Aorta (tissue), 5 donors: ENCODE measurements around the gene ANAPC16. TPM values are rescaled to one million over a fixed set of nuclear protein-coding genes. Genes with fewer than 3 reads are reported as not detected.
A peak's percentile ranks its signal among the peaks of the same experiment; 100 is the strongest.

Source experiments
- ATAC-seq: fragments of 200-7000 bp; cut with Tn5 transposase; one replicate; pipeline ENCODE4 v1.9.1; 2022; ENCODE audit warnings: moderate library complexity; ENCODE audit not compliant: low FRiP score
- DNase-seq, 2 donors: peaks; one replicate each; pipeline ENCODE4 v3.0.0-alpha.2; 2020
- H3K27ac ChIP-seq, 2 donors: one replicate each; pipeline ENCODE4 v1.5.1; 2013; ENCODE audit warnings: low read length in 2 of 2, mild to moderate bottlenecking in 2 of 2, moderate library complexity in 2 of 2, control low read depth in 1 of 2, inconsistent platforms in 1 of 2, low read depth in 1 of 2
- H3K27me3 ChIP-seq, 2 donors: one replicate each; pipeline ENCODE4 v1.6.1; 2013; ENCODE audit warnings: control low read depth in 1 of 2, low read length in 1 of 2, mild to moderate bottlenecking in 1 of 2, moderate library complexity in 1 of 2; ENCODE audit not compliant: insufficient read depth in 2 of 2, control insufficient read depth in 1 of 2
- H3K36me3 ChIP-seq, 2 donors: one replicate each; pipeline ENCODE4 v1.6.1; 2013; ENCODE audit warnings: control low read depth in 1 of 2, low read length in 1 of 2, mild to moderate bottlenecking in 1 of 2; ENCODE audit not compliant: insufficient read depth in 2 of 2, control insufficient read depth in 1 of 2
- H3K4me1 ChIP-seq, 2 donors: one replicate each; pipeline ENCODE4 v1.6.1; 2013; ENCODE audit warnings: low read length in 2 of 2, control low read depth in 1 of 2, mild to moderate bottlenecking in 1 of 2, moderate library complexity in 1 of 2; ENCODE audit not compliant: insufficient read depth in 2 of 2, control insufficient read depth in 1 of 2
- H3K4me3 ChIP-seq, 2 donors: one replicate each; pipeline ENCODE4 v1.5.1; 2013; ENCODE audit warnings: low read length in 2 of 2, control low read depth in 1 of 2, mild to moderate bottlenecking in 1 of 2
- H3K9me3 ChIP-seq: one replicate; pipeline ENCODE4 v1.6.1; 2013; ENCODE audit warnings: mild to moderate bottlenecking, low read length; ENCODE audit not compliant: control insufficient read depth
- WGBS, 2 donors: extraction: QIAGEN DNeasy Blood & Tissue Kit; methylation state at CpG; one replicate each; pipeline ENCODE4 v1.1.7; 2013; 5-methylcytosine and 5-hydroxymethylcytosine counted together
- intact Hi-C, 2 donors: fragments of 100-400 bp; cut with DNase I; formaldehyde crosslinking; loops; one replicate each; pipeline versions ENCODE4 v1.14.2 to v1.15.0; 2022
- long read RNA-seq, 2 donors: library from polyadenylated mRNA; unstranded; transcript quantifications; one replicate each; pipeline ENCODE4 v2.0.0, GENCODE V29; 2020 to 2021
- polyA plus RNA-seq, 2 donors: library from polyadenylated mRNA; stranded (reverse); fragments of 200-250 nt; gene quantifications; one replicate each; pipeline ENCODE4 v1.2.3, GENCODE V29; 2013
- total RNA-seq, 2 donors: library from RNA; stranded (reverse); fragmentation: NEBNext Ultra II Directional; extraction: Animal tissue kit (Norgen Biotek cat#: 25700); gene quantifications; one replicate each; pipeline ENCODE4 v1.2.1, GENCODE V29; 2021
- donor health status: healthy with polysubstance abuse.
- donor health status: Bipolar disorder and iron deficiency.
- donor health status: DM: no; HTN: no; CAD: no.
- donor health status: DM: no; HTN: no; CAD: no.
- donor health status: DM: yes; HTN: yes; CAD: no.

ANAPC16 gene
- total RNA-seq: 10 to 100 TPM; 70.7 to 75.7 TPM
- 100 to 1,000 TPM; 165 to 281 TPM for polyA plus RNA-seq
- long read RNA-seq, donor 1, transcript ANAPC16-205 (5 exons, 3,567 nt): minor isoform, 14 of 155 reads
- long read RNA-seq, donor 1, transcript ANAPC16-201 (4 exons, 3,195 nt): major isoform, 77 of 155 reads
- long read RNA-seq, donor 1, partial matches to known transcripts: 3 of 155 reads
- long read RNA-seq, donor 1, other reads (novel, unspliced or antisense): 56 of 155 reads
- long read RNA-seq, donor 2, transcript ANAPC16-205 (5 exons, 3,567 nt): minor isoform, 10 of 64 reads
- long read RNA-seq, donor 2, transcript ANAPC16-201 (4 exons, 3,195 nt): major isoform, 18 of 64 reads
- long read RNA-seq, donor 2, partial matches to known transcripts: 8 of 64 reads
- long read RNA-seq, donor 2, other reads (novel, unspliced or antisense): 28 of 64 reads

DNA sequence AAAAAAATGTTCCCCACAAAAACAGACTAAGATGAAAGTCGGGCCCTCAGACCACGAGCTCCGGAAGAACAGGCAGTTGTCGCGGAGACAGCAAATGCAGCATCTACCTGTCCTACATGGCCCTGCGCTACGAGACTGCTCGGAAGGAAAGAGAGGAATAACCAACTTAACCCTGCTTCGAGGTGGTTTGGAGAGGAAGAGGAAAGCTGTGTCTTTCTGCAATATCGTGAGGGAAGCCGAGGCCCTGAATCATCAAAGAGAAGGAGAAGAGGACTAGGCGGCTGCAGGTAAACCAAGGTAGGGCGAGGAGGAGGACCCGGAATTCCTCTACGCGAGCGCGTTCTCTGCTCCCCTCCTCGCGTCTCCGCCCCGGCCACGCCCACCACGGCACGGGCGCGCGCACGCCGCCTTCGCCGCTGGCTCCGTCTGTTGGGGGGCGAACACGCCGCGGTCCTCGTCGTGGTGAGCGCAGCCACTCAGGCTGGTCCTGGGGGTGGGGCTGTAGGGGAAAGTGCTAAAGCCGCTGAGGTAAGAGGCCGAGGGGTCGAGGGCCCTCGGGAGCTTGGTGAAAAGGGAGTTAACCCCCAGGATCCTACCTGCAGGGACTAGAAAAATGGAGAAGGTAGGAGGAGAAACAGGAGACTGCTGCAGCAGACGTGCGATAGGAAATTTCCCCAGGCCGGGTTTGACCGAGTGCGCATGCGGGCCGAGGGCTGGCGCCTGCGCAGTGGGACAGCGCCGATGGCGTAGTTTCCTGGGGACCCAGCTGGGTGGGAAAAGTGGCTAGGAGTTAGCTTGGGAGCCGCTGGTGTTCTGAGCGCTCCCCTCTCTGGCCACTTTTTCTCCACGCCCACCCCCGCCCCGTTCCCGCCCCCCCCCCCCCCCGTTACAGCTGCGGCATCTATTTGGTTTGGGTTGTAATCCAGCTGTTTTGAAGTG, at the start of gene ANAPC16, which contains the start of gene ASCC1:
ANAPC16 (plus strand) TSS at position 402 of the 939 bp plus-strand sequence. CDS start 7,903 bp downstream, outside the sequence.
ASCC1 (minus strand) TSS at position 666 of the 939 bp plus-strand sequence. CDS start 2,978 bp downstream, outside the sequence.
- intact Hi-C loops: loop anchor here (5.0 kb wide), 2 partner anchors 56 to 121 kb away; partner anchors contain the start of gene DDIT4 (in 1 of the 2)
- ATAC-seq: peak; percentile 99
- 0% methylated on average over 56 to 64 of the region's 64 CpGs for WGBS, 2 donors

DNA sequence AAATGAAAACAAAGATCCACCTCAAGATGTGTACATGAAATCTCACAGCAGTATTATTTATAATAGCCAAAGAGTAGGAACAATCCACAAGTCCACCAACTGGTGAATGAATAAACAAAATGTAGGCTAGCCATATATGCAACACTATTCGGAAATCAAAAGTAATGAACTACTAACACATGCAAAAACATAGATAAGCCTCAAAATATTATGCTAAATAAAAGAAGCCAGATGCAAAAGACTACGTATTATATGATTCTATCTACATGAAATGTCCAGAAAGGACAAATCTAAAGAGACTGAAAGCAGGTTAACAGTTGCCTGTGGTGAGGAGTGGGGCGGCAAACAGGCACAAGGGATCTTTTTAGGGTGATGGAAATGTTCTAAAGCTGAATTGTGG, 48.7 kb upstream of the ANAPC16 start:
- WGBS, 2 donors: 95% methylated on average over 3 of the region's 3 CpGs
- ATAC-seq: no peak
- DNase-seq: no peak

More for the DNA sequence above, at the start of gene ANAPC16, which contains the start of gene ASCC1:
- H3K4me3 ChIP-seq: peak within 1 kb of the TSS; percentile 86 to 98
- peaks cover 0 to 3% of the 10 kb centered on the region in 2 donors for H3K4me1 ChIP-seq
- peak within 1 kb of the TSS; percentile 88 to 98 for H3K27ac ChIP-seq
- DNase-seq: peak; percentile 95 to 97
- peaks cover 0 to 2% of the 10 kb centered on the region in 2 donors for H3K36me3 ChIP-seq
- no peaks in the 10 kb centered on the region for H3K27me3 ChIP-seq
- H3K9me3 ChIP-seq: no peaks in the 10 kb centered on the region

DNA sequence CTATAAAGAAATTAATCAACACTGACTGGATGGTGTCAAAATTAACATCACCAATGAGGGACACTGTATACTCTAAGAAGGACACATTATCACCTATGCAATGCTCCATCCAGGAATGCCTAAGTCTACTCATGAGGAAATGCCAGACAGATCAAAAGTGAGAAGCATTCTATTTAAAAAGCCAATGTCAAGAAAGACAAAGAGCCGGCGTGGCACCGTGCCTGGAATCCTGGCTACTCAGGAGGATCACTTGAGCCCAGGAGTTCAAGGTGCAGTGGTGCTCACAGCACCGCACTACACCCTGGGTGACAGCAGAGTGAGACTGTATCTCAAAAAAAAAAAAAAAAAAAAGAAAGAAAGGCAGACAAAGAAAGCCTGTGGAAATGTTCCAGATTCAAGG, 45.5 kb upstream of the ANAPC16 start:
- no peaks in the 10 kb centered on the region for H3K9me3 ChIP-seq
- no peak overlapping the region for H3K4me3 ChIP-seq
- peaks cover 0 to 2% of the 10 kb centered on the region in 2 donors for H3K36me3 ChIP-seq
- no peak overlapping the region for H3K27ac ChIP-seq
- no peaks in the 10 kb centered on the region for H3K4me1 ChIP-seq
- ATAC-seq: no peak
- no peak for DNase-seq
- WGBS, 2 donors: 90 to 91% methylated on average over 4 of the region's 4 CpGs
- intact Hi-C loops: no loop called here
- H3K27me3 ChIP-seq: no peaks in the 10 kb centered on the region

More for the DNA sequence above, 48.7 kb upstream of the ANAPC16 start:
- Histone ChIP-seq H3K4me3 (no peak overlapping the region), H3K27ac (no peak overlapping the region), H3K27me3 (no peaks in the 10 kb centered on the region), H3K4me1 (no peaks in the 10 kb centered on the region), H3K36me3 (peaks cover 0 to 2% of the 10 kb centered on the region in 2 donors), H3K9me3 (no peaks in the 10 kb centered on the region)
- intact Hi-C loops: no loop called here

DNA sequence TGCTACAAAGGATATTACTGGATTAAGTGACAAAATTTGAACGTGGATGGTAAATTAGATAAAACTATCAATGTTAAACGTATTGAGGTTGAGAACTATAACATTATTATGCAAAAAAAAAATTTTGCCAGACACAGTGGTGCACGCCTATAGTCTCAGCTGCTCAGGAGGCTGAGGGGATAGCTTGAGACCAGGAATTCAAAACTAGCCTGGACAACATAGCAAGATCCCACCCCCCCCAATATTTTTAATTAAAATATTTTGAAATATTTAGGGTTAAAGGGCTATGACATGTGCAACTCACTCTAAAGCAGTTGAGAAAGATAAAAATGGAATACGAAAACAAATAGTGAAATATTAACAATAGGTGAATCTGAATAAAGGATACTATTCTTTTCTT, 45.1 kb upstream of the ANAPC16 start:
- H3K27ac ChIP-seq: no peak overlapping the region
- H3K4me3 ChIP-seq: no peak overlapping the region
- H3K36me3 ChIP-seq: peaks cover 0 to 2% of the 10 kb centered on the region in 2 donors
- H3K27me3 ChIP-seq: no peaks in the 10 kb centered on the region
- 91 to 93% methylated on average over 4 of the region's 4 CpGs for WGBS, 2 donors
- peaks cover 0 to under 1% of the 10 kb centered on the region in 2 donors for H3K4me1 ChIP-seq
- no peaks in the 10 kb centered on the region for H3K9me3 ChIP-seq
- intact Hi-C loops: no loop called here
- no peak for DNase-seq
- ATAC-seq: no peak

DNA sequence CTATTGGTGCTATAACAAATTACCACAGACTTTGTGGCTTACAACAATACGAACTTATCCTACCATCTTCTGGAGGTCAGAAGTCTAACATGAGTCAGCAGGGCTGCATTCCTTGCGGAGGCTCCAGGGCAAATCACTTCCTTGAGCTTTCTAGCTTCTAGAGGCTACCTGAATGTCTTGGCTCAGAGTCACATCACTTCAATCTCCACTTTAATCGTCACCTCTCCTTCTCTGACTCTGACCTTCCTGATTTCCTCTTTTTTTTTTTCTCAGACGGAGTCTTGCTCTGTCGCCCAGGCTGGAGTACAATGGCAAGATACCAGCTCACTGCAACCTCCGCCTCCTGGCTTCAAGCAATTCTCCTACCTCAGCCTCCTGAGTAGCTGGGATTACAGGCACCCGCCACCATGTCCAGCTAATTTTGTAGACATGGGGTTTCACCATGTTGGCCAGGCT, 44.6 kb upstream of the ANAPC16 start:
- Histone ChIP-seq H3K27me3 (no peaks in the 10 kb centered on the region), H3K9me3 (no peaks in the 10 kb centered on the region), H3K27ac (no peak overlapping the region), H3K36me3 (peaks cover 0 to 2% of the 10 kb centered on the region in 2 donors), H3K4me1 (peaks cover 0 to 2% of the 10 kb centered on the region in 2 donors), H3K4me3 (no peak overlapping the region)
- intact Hi-C loops: no loop called here
- no peak for ATAC-seq
- WGBS, 2 donors: 89 to 91% methylated on average over 7 of the region's 7 CpGs
- no peak for DNase-seq

DNA sequence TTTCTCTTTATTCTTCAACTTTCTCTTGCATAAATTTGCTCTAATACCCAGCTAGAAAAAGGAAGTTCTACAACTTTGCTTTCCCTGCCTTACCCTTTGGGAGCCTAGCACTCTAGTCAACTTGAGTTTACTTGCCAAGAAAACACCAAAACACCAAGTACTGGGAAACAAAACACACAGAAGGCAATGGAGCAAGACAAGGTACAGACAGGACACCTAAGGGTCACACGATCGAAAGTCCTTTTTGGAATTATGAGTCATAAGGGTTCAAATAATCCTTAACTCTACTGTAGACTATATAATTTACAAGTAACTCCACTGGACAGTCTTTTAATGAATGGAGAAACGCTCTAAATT, 42.6 kb upstream of the ANAPC16 start:
- no peak for DNase-seq
- no peak overlapping the region for H3K27ac ChIP-seq
- H3K4me1 ChIP-seq: peaks cover 2% of the 10 kb centered on the region in 2 donors
- no peak overlapping the region for H3K4me3 ChIP-seq
- no peaks in the 10 kb centered on the region for H3K27me3 ChIP-seq
- 95% methylated on average over 3 of the region's 3 CpGs for WGBS, 2 donors
- ATAC-seq: no peak
- no peaks in the 10 kb centered on the region for H3K9me3 ChIP-seq
- peaks cover 0 to 2% of the 10 kb centered on the region in 2 donors for H3K36me3 ChIP-seq
- intact Hi-C loops: no loop called here

DNA sequence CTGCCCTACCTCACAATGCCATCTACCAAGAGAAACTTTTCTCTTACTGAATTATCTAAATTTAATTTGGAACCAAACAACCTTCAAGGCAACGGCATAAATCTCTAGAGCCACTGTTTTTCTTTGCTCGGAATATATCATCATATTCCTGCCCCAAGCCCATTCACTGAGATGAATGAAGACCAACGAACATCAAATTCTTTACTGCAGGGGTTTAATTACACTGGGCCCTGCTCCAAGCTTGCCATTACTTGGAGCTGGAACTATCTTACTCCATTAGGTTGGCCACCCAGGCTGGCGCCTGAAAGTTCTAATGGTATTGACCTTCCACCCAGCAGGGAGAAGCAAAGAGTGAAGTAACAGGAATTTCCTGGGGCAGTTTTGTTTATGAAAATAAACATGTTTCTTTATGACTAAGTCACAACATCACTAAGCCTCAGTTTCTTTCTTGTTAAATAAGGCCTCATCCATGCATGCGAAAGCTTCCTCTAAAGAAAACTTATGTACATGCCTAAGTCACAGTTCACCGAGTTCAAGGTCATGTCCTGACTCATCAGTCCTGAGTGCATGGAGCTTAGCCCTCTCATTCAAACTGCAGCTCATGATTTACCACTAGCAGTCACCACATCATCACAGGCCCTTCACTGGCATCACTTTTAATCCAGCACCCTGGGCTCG, 42.1 kb upstream of the ANAPC16 start:
- ATAC-seq (no peak), DNase-seq (no peak)
- H3K27ac ChIP-seq: no peak overlapping the region
- H3K4me3 ChIP-seq: no peak overlapping the region
- H3K4me1 ChIP-seq: peaks cover 2% of the 10 kb centered on the region in 2 donors
- 84 to 88% methylated on average over 7 of the region's 7 CpGs for WGBS, 2 donors
- peaks cover 0 to 2% of the 10 kb centered on the region in 2 donors for H3K36me3 ChIP-seq
- no peaks in the 10 kb centered on the region for H3K27me3 ChIP-seq
- intact Hi-C loops: no loop called here
- H3K9me3 ChIP-seq: no peaks in the 10 kb centered on the region

DNA sequence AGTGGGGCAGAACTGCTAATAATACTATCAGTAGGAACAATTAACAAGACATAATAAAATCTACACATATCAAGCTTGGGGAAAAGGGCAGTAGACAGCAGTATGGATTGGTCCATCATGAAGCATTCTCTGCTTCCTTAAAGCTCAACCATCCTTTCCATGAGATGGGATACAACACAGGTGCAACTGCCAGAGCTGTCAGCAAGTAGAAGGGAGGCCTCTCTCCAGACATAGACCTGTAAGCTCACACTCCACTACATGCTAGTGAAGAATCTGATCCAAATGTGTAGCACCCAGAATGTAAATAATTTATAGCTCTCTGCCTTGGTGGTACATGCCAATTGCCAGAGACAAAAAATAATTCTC, 41.5 kb upstream of the ANAPC16 start:
- Histone ChIP-seq H3K27ac (no peak overlapping the region), H3K4me1 (peaks cover 2% of the 10 kb centered on the region in 2 donors), H3K36me3 (no peaks in the 10 kb centered on the region), H3K27me3 (no peaks in the 10 kb centered on the region), H3K9me3 (no peaks in the 10 kb centered on the region), H3K4me3 (no peak overlapping the region)
- intact Hi-C loops: no loop called here
- no peak for DNase-seq
- no peak for ATAC-seq
